HCT116 (cell line): ENCODE data around the gene LRRC14B. TPM values are rescaled to one million over a fixed set of nuclear protein-coding genes. Genes with fewer than 3 reads are reported as not detected.

Experiments used
- ATAC-seq: fragments of 200-7000 bp; cut with Tn5 transposase; 2 replicates; pipeline ENCODE4 v1.9.1; 2020; ENCODE audit warnings: mild to moderate bottlenecking, moderate library complexity
- BruUV-seq: library from RNA; stranded (reverse); fragments of 400-500 nt; replicated peaks from 2 replicates; lab custom pipeline; 2021; lab: Mats Ljungman, UMichigan
- CTCF ChIA-PET: fragments of 300-600 bp; sonication (Branson Sonifier 250); formaldehyde crosslinking; loops from one replicate; lab custom pipeline; 2021; ENCODE audit warnings: antibody characterized with exemption; lab: Charles Lee
- POLR2A ChIA-PET: fragments of 300-600, 350-600 bp; sonication (Branson Sonifier 250); formaldehyde crosslinking; loops from one replicate; lab custom pipeline; 2021; ENCODE audit warnings: antibody characterized with exemption; lab: Charles Lee
- RAD21 ChIA-PET, 2 experiments: fragments of 300-600 bp; sonication (Branson Sonifier 250); formaldehyde crosslinking; loops; one replicate each; lab custom pipeline; 2023; ENCODE audit warnings: low total read pairs in 2 of 2; ENCODE audit not compliant: uncharacterized antibody in 2 of 2, unreplicated experiment in 2 of 2, low non-redundant PET in 1 of 2; lab: Charles Lee
- DNase-seq: peaks from one replicate; pipeline ENCODE4 v3.0.0-alpha.2; 2010; ENCODE audit warnings: low read depth, low spot score
- H2AFZ ChIP-seq: fragments of 200-600 bp; shearing (Covaris generic), sonication (generic); 2 replicates; pipeline ENCODE4 v1.6.1; 2017; ENCODE audit warnings: low read depth, mixed run types, mixed read lengths, antibody characterized with exemption, low read length; ENCODE audit not compliant: poor library complexity, severe bottlenecking
- H3K27ac ChIP-seq: 2 replicates; pipeline ENCODE4 v1.5.1; 2012; ENCODE audit warnings: low read depth, low read length
- H3K27me3 ChIP-seq: fragments of 200-600 bp; sonication (generic); 2 replicates; pipeline ENCODE4 v1.6.1; 2016; ENCODE audit warnings: mixed run types, low read length, mixed read lengths; ENCODE audit not compliant: insufficient read depth
- H3K36me3 ChIP-seq, 2 experiments: fragments of 200-500 bp in 1 of 2; fragments of 200-600 bp in 1 of 2; sonication (Bioruptor generic) in 1 of 2; sonication (generic) in 1 of 2; 2 replicates each; pipeline versions ENCODE4 v1.5.1 to v1.6.1; 2014 to 2016; ENCODE audit warnings: low read length in 2 of 2, inconsistent platforms in 1 of 2, mixed read lengths in 1 of 2, mixed run types in 1 of 2; ENCODE audit not compliant: insufficient read depth in 2 of 2, control insufficient read depth in 1 of 2
- H3K4me1 ChIP-seq, 2 experiments: fragments of 200-600 bp in 1 of 2; sonication (generic) in 1 of 2; 2 replicates each; pipeline versions ENCODE4 v1.5.1 to v1.6.1; 2012 to 2017; ENCODE audit warnings: low read length in 2 of 2, inconsistent platforms in 1 of 2, mild to moderate bottlenecking in 1 of 2, mixed read lengths in 1 of 2, mixed run types in 1 of 2, moderate library complexity in 1 of 2; ENCODE audit not compliant: insufficient read depth in 2 of 2, control insufficient read depth in 1 of 2
- H3K4me2 ChIP-seq: fragments of 200-600 bp; sonication (generic); 2 replicates; pipeline ENCODE4 v1.6.1; 2017; ENCODE audit warnings: mixed run types, low read length, mixed read lengths
- H3K4me3 ChIP-seq, 2 experiments: fragments of 200-600 bp in 1 of 2; sonication (generic) in 1 of 2; replicated peaks in 1 of 2; 2 replicates each; pipeline ENCODE4 v1.5.1; 2011 to 2016; ENCODE audit warnings: low read length in 2 of 2, control low read depth in 1 of 2, low read depth in 1 of 2, mild to moderate bottlenecking in 1 of 2, mixed read lengths in 1 of 2, mixed run types in 1 of 2
- H3K79me2 ChIP-seq: fragments of 200-600 bp; sonication (generic); 2 replicates; pipeline ENCODE4 v1.6.1; 2017; ENCODE audit warnings: mild to moderate bottlenecking, mixed run types, low read length, moderate library complexity, mixed read lengths; ENCODE audit not compliant: insufficient read depth
- H3K9ac ChIP-seq: fragments of 200-600 bp; sonication (generic); 2 replicates; pipeline ENCODE4 v1.6.1; 2016; ENCODE audit warnings: low read length, mixed read lengths
- H3K9me2 ChIP-seq: fragments of 200-600 bp; sonication (generic), shearing (Covaris generic); 2 replicates; pipeline ENCODE4 v1.6.1; 2017; ENCODE audit warnings: mixed run types, mild to moderate bottlenecking, moderate library complexity; ENCODE audit not compliant: insufficient read depth
- H3K9me3 ChIP-seq, 2 experiments: fragments of 200-500 bp in 1 of 2; fragments of 200-600 bp in 1 of 2; sonication (Bioruptor generic) in 1 of 2; sonication (generic) in 1 of 2; 2 replicates each; pipeline ENCODE4 v1.6.1; 2014 to 2017; ENCODE audit warnings: low read length in 2 of 2, mixed read lengths in 2 of 2, inconsistent platforms in 1 of 2, low read depth in 1 of 2, mild to moderate bottlenecking in 1 of 2, mixed run types in 1 of 2, moderate library complexity in 1 of 2; ENCODE audit not compliant: control insufficient read depth in 1 of 2, insufficient read depth in 1 of 2
- H4K20me1 ChIP-seq: fragments of 200-600 bp; sonication (generic), shearing (Covaris generic); 2 replicates; pipeline ENCODE4 v1.6.1; 2017; ENCODE audit warnings: mixed run types, mild to moderate bottlenecking, moderate library complexity; ENCODE audit not compliant: insufficient read depth
- CBX3 ChIP-seq: IDR thresholded peaks from 2 replicates; pipeline ENCODE4 v1.6.1; 2012; ENCODE audit warnings: low read depth
- CEBPB ChIP-seq: IDR thresholded peaks from 2 replicates; pipeline ENCODE4 v1.6.1; 2012; ENCODE audit warnings: low read depth
- CTCF ChIP-seq, 3 experiments: fragments of 200-600 bp in 1 of 3; sonication (generic) in 1 of 3; IDR thresholded peaks in 2 of 3; conservative IDR thresholded peaks in 1 of 3; 2 replicates each; pipeline ENCODE4 v1.5.1; 2012 to 2017; ENCODE audit warnings: low read depth in 2 of 3, low read length in 2 of 3, antibody characterized with exemption in 1 of 3, borderline replicate concordance in 1 of 3, control low read depth in 1 of 3, mild to moderate bottlenecking in 1 of 3, mixed read lengths in 1 of 3, mixed run types in 1 of 3, moderate library complexity in 1 of 3; ENCODE audit not compliant: insufficient read depth in 1 of 3
- EGR1 ChIP-seq: IDR thresholded peaks from 2 replicates; pipeline ENCODE4 v1.6.1; 2012; ENCODE audit warnings: low read depth
- ELF1 ChIP-seq: IDR thresholded peaks from 2 replicates; pipeline ENCODE4 v1.6.1; 2012; ENCODE audit warnings: low read depth, borderline replicate concordance
- EZH2 ChIP-seq: fragments of 200-600 bp; sonication (generic); IDR thresholded peaks from 2 replicates; pipeline ENCODE4 v1.6.1; 2017; ENCODE audit warnings: antibody characterized with exemption, mixed run types
- EZH2phosphoT487 ChIP-seq: fragments of 200-600 bp; IDR thresholded peaks from 2 replicates; pipeline ENCODE4 v1.6.1; 2018; ENCODE audit warnings: antibody characterized with exemption, borderline replicate concordance
- FOSL1 ChIP-seq: IDR thresholded peaks from 2 replicates; pipeline ENCODE4 v1.6.1; 2012; ENCODE audit warnings: low read depth
- JUND ChIP-seq: IDR thresholded peaks from 2 replicates; pipeline ENCODE4 v1.6.1; 2012
- POLR2A ChIP-seq: IDR thresholded peaks from 2 replicates; pipeline ENCODE4 v1.7.0; 2011; ENCODE audit warnings: borderline replicate concordance; ENCODE audit not compliant: insufficient read depth, insufficient read length; ENCODE audit errors: extremely low read depth
- REST ChIP-seq: IDR thresholded peaks from 2 replicates; pipeline ENCODE4 v1.6.1; 2012; ENCODE audit warnings: low read depth
- SIN3A ChIP-seq: IDR thresholded peaks from 2 replicates; pipeline ENCODE4 v1.6.1; 2012; ENCODE audit warnings: low read depth
- SP1 ChIP-seq: IDR thresholded peaks from 2 replicates; pipeline ENCODE4 v1.6.1; 2012; ENCODE audit warnings: low read depth
- TCF7L2 ChIP-seq: IDR thresholded peaks from 2 replicates; pipeline ENCODE4 v1.7.0; 2011; ENCODE audit warnings: borderline replicate concordance, inconsistent platforms; ENCODE audit not compliant: insufficient read depth, insufficient read length; ENCODE audit errors: extremely low read depth
- ZFX ChIP-seq: fragments of 450-650 bp; IDR thresholded peaks from 2 replicates; pipeline ENCODE4 v1.6.1; 2017
- ZNF274 ChIP-seq: fragments of 200-500 bp; sonication (Bioruptor generic); IDR thresholded peaks from 2 replicates; pipeline ENCODE4 v1.6.1; 2014; ENCODE audit warnings: mild to moderate bottlenecking, low read depth, low read length, inconsistent platforms
- intact Hi-C: fragments of 100-400 bp; cut with micrococcal nuclease; formaldehyde crosslinking; loops from 2 replicates; pipeline ENCODE4 v1.10.0; 2022
- total RNA-seq: library from RNA; stranded (reverse); gene quantifications from one replicate; pipeline ENCODE4 v1.2.1, GENCODE V29; 2021; ENCODE audit not compliant: unreplicated experiment
- TF ChIP-seq, protein P1 (sequence below): IDR thresholded peaks from 2 replicates; pipeline ENCODE4 v1.6.1; 2012
- TF ChIP-seq, protein P2 (sequence below): IDR thresholded peaks from 2 replicates; pipeline ENCODE4 v1.6.1; 2011; ENCODE audit warnings: mild to moderate bottlenecking, low read length, moderate library complexity; ENCODE audit not compliant: insufficient replicate concordance; ENCODE audit errors: extremely low read depth

Gene LRRC14B
- total RNA-seq, 1 experiment from 2014 or later = not detected

DNA sequence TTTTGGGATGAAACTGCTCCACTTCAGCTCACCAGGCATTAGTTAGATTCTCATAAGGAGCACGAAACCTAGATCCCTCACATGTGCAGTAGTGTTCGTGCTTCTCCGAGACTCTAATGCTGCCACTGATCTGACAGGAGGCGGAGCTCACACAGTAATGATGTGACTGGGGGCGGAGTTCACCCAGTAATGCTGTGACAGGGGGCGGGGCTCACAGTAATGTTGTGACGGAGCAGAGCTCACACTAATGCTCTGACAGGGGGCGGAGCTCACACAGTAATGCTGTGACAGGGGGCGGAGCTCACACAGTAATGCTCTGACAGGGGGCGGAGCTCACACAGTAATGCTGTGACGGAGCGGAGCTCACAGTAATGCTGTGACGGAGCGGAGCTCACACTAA lies 27.1 kb upstream of the LRRC14B start:
- H3K36me3 ChIP-seq = no peaks in the 10 kb centered on the region
- POLR2A ChIA-PET = no interaction called here
- intact Hi-C loops = no loop called here

More for the DNA sequence above, 27.1 kb upstream of the LRRC14B start:
- no peak overlapping the region for H3K4me2 ChIP-seq
- TF ChIP-seq EZH2phosphoT487 (no peak), FOSL1 (no peak), EGR1 (no peak), CBX3 (no peak), EZH2 (no peak), JUND (no peak), POLR2A (no peak), SP1 (no peak), CTCF (IDR thresholded peaks at IDR 0.05 in 2 of 3, conservative IDR thresholded peaks at IDR 0.05 in 1 of 3; ENCODE audit: borderline replicate concordance in 1 of 3, insufficient read depth in 1 of 3, low read depth in 2 of 3, low read length in 2 of 3) (no peak), REST (no peak), SIN3A (no peak), ZNF274 (no peak), CEBPB (no peak), ZFX (no peak), ELF1 (no peak), TCF7L2 (no peak)
- TF ChIP-seq, protein P1, sequence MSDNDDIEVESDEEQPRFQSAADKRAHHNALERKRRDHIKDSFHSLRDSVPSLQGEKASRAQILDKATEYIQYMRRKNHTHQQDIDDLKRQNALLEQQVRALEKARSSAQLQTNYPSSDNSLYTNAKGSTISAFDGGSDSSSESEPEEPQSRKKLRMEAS = no peak
- TF ChIP-seq, protein P2, sequence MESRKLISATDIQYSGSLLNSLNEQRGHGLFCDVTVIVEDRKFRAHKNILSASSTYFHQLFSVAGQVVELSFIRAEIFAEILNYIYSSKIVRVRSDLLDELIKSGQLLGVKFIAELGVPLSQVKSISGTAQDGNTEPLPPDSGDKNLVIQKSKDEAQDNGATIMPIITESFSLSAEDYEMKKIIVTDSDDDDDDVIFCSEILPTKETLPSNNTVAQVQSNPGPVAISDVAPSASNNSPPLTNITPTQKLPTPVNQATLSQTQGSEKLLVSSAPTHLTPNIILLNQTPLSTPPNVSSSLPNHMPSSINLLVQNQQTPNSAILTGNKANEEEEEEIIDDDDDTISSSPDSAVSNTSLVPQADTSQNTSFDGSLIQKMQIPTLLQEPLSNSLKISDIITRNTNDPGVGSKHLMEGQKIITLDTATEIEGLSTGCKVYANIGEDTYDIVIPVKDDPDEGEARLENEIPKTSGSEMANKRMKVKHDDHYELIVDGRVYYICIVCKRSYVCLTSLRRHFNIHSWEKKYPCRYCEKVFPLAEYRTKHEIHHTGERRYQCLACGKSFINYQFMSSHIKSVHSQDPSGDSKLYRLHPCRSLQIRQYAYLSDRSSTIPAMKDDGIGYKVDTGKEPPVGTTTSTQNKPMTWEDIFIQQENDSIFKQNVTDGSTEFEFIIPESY = no peak
- H2AFZ ChIP-seq = no peak overlapping the region
- ChIA-PET RAD21 (no interaction called here), CTCF (no interaction called here)
- no peaks in the 10 kb centered on the region for H4K20me1 ChIP-seq
- H3K27ac ChIP-seq = no peak overlapping the region
- DNase-seq (no peak), ATAC-seq (peak; percentile 55; the same call in 1 of the 2 replicates)
- no peaks in the 10 kb centered on the region for H3K27me3 ChIP-seq
- no peaks in the 10 kb centered on the region for H3K79me2 ChIP-seq
- H3K9me2 ChIP-seq = no peaks in the 10 kb centered on the region
- no peak overlapping the region for H3K9ac ChIP-seq
- no peak overlapping the region for H3K4me3 ChIP-seq
- no peaks in the 10 kb centered on the region for H3K9me3 ChIP-seq
- no TSS peak for BruUV-seq
- peaks cover 0 to 6% of the 10 kb centered on the region in 2 experiments; a peak in 2 of 4 replicates for H3K4me1 ChIP-seq
